HCT116 (cell line): Measurements from ENCODE around the gene TIMM29. TPM values are rescaled to one million over a fixed set of nuclear protein-coding genes. Genes with fewer than 3 reads are reported as not detected.

Experiments
- ATAC-seq: fragments of 200-7000 bp; cut with Tn5 transposase; 2 replicates; pipeline ENCODE4 v1.9.1; 2020; ENCODE audit warnings: mild to moderate bottlenecking, moderate library complexity
- BruUV-seq: library from RNA; stranded (reverse); fragments of 400-500 nt; replicated peaks from 2 replicates; lab custom pipeline; 2021; lab: Mats Ljungman, UMichigan
- CTCF ChIA-PET: fragments of 300-600 bp; sonication (Branson Sonifier 250); formaldehyde crosslinking; loops from one replicate; lab custom pipeline; 2021; ENCODE audit warnings: antibody characterized with exemption; lab: Charles Lee
- POLR2A ChIA-PET: fragments of 300-600, 350-600 bp; sonication (Branson Sonifier 250); formaldehyde crosslinking; loops from one replicate; lab custom pipeline; 2021; ENCODE audit warnings: antibody characterized with exemption; lab: Charles Lee
- RAD21 ChIA-PET, 2 experiments: fragments of 300-600 bp; sonication (Branson Sonifier 250); formaldehyde crosslinking; loops; one replicate each; lab custom pipeline; 2023; ENCODE audit warnings: low total read pairs in 2 of 2; ENCODE audit not compliant: uncharacterized antibody in 2 of 2, unreplicated experiment in 2 of 2, low non-redundant PET in 1 of 2; lab: Charles Lee
- DNase-seq: peaks from one replicate; pipeline ENCODE4 v3.0.0-alpha.2; 2010; ENCODE audit warnings: low read depth, low spot score
- H2AFZ ChIP-seq: fragments of 200-600 bp; shearing (Covaris generic), sonication (generic); 2 replicates; pipeline ENCODE4 v1.6.1; 2017; ENCODE audit warnings: low read depth, mixed run types, mixed read lengths, antibody characterized with exemption, low read length; ENCODE audit not compliant: poor library complexity, severe bottlenecking
- H3K27ac ChIP-seq: 2 replicates; pipeline ENCODE4 v1.5.1; 2012; ENCODE audit warnings: low read depth, low read length
- H3K27me3 ChIP-seq: fragments of 200-600 bp; sonication (generic); 2 replicates; pipeline ENCODE4 v1.6.1; 2016; ENCODE audit warnings: mixed run types, low read length, mixed read lengths; ENCODE audit not compliant: insufficient read depth
- H3K36me3 ChIP-seq, 2 experiments: fragments of 200-500 bp in 1 of 2; fragments of 200-600 bp in 1 of 2; sonication (Bioruptor generic) in 1 of 2; sonication (generic) in 1 of 2; 2 replicates each; pipeline versions ENCODE4 v1.5.1 to v1.6.1; 2014 to 2016; ENCODE audit warnings: low read length in 2 of 2, inconsistent platforms in 1 of 2, mixed read lengths in 1 of 2, mixed run types in 1 of 2; ENCODE audit not compliant: insufficient read depth in 2 of 2, control insufficient read depth in 1 of 2
- H3K4me1 ChIP-seq, 2 experiments: fragments of 200-600 bp in 1 of 2; sonication (generic) in 1 of 2; 2 replicates each; pipeline versions ENCODE4 v1.5.1 to v1.6.1; 2012 to 2017; ENCODE audit warnings: low read length in 2 of 2, inconsistent platforms in 1 of 2, mild to moderate bottlenecking in 1 of 2, mixed read lengths in 1 of 2, mixed run types in 1 of 2, moderate library complexity in 1 of 2; ENCODE audit not compliant: insufficient read depth in 2 of 2, control insufficient read depth in 1 of 2
- H3K4me2 ChIP-seq: fragments of 200-600 bp; sonication (generic); 2 replicates; pipeline ENCODE4 v1.6.1; 2017; ENCODE audit warnings: mixed run types, low read length, mixed read lengths
- H3K4me3 ChIP-seq, 2 experiments: fragments of 200-600 bp in 1 of 2; sonication (generic) in 1 of 2; replicated peaks in 1 of 2; 2 replicates each; pipeline ENCODE4 v1.5.1; 2011 to 2016; ENCODE audit warnings: low read length in 2 of 2, control low read depth in 1 of 2, low read depth in 1 of 2, mild to moderate bottlenecking in 1 of 2, mixed read lengths in 1 of 2, mixed run types in 1 of 2
- H3K79me2 ChIP-seq: fragments of 200-600 bp; sonication (generic); 2 replicates; pipeline ENCODE4 v1.6.1; 2017; ENCODE audit warnings: mild to moderate bottlenecking, mixed run types, low read length, moderate library complexity, mixed read lengths; ENCODE audit not compliant: insufficient read depth
- H3K9ac ChIP-seq: fragments of 200-600 bp; sonication (generic); 2 replicates; pipeline ENCODE4 v1.6.1; 2016; ENCODE audit warnings: low read length, mixed read lengths
- H3K9me2 ChIP-seq: fragments of 200-600 bp; sonication (generic), shearing (Covaris generic); 2 replicates; pipeline ENCODE4 v1.6.1; 2017; ENCODE audit warnings: mixed run types, mild to moderate bottlenecking, moderate library complexity; ENCODE audit not compliant: insufficient read depth
- H3K9me3 ChIP-seq, 2 experiments: fragments of 200-500 bp in 1 of 2; fragments of 200-600 bp in 1 of 2; sonication (Bioruptor generic) in 1 of 2; sonication (generic) in 1 of 2; 2 replicates each; pipeline ENCODE4 v1.6.1; 2014 to 2017; ENCODE audit warnings: low read length in 2 of 2, mixed read lengths in 2 of 2, inconsistent platforms in 1 of 2, low read depth in 1 of 2, mild to moderate bottlenecking in 1 of 2, mixed run types in 1 of 2, moderate library complexity in 1 of 2; ENCODE audit not compliant: control insufficient read depth in 1 of 2, insufficient read depth in 1 of 2
- H4K20me1 ChIP-seq: fragments of 200-600 bp; sonication (generic), shearing (Covaris generic); 2 replicates; pipeline ENCODE4 v1.6.1; 2017; ENCODE audit warnings: mixed run types, mild to moderate bottlenecking, moderate library complexity; ENCODE audit not compliant: insufficient read depth
- CBX3 ChIP-seq: IDR thresholded peaks from 2 replicates; pipeline ENCODE4 v1.6.1; 2012; ENCODE audit warnings: low read depth
- ELF1 ChIP-seq: IDR thresholded peaks from 2 replicates; pipeline ENCODE4 v1.6.1; 2012; ENCODE audit warnings: low read depth, borderline replicate concordance
- EZH2 ChIP-seq: fragments of 200-600 bp; sonication (generic); IDR thresholded peaks from 2 replicates; pipeline ENCODE4 v1.6.1; 2017; ENCODE audit warnings: antibody characterized with exemption, mixed run types
- EZH2phosphoT487 ChIP-seq: fragments of 200-600 bp; IDR thresholded peaks from 2 replicates; pipeline ENCODE4 v1.6.1; 2018; ENCODE audit warnings: antibody characterized with exemption, borderline replicate concordance
- POLR2AphosphoS5 ChIP-seq: IDR thresholded peaks from 2 replicates; pipeline ENCODE4 v1.6.1; 2011; ENCODE audit warnings: mild to moderate bottlenecking, low read depth, low read length, moderate library complexity
- RAD21 ChIP-seq: IDR thresholded peaks from 2 replicates; pipeline ENCODE4 v1.6.1; 2012; ENCODE audit warnings: low read depth, mild to moderate bottlenecking
- SIN3A ChIP-seq: IDR thresholded peaks from 2 replicates; pipeline ENCODE4 v1.6.1; 2012; ENCODE audit warnings: low read depth
- SP1 ChIP-seq: IDR thresholded peaks from 2 replicates; pipeline ENCODE4 v1.6.1; 2012; ENCODE audit warnings: low read depth
- TCF7L2 ChIP-seq: IDR thresholded peaks from 2 replicates; pipeline ENCODE4 v1.7.0; 2011; ENCODE audit warnings: borderline replicate concordance, inconsistent platforms; ENCODE audit not compliant: insufficient read depth, insufficient read length; ENCODE audit errors: extremely low read depth
- intact Hi-C: fragments of 100-400 bp; cut with micrococcal nuclease; formaldehyde crosslinking; loops from 2 replicates; pipeline ENCODE4 v1.10.0; 2022
- total RNA-seq: library from RNA; stranded (reverse); gene quantifications from one replicate; pipeline ENCODE4 v1.2.1, GENCODE V29; 2021; ENCODE audit not compliant: unreplicated experiment
- TF ChIP-seq, protein P1 (sequence below): IDR thresholded peaks from 2 replicates; pipeline ENCODE4 v1.6.1; 2012
- TF ChIP-seq, protein P2 (sequence below): IDR thresholded peaks from 2 replicates; pipeline ENCODE4 v1.6.1; 2012
- TF ChIP-seq, protein P3 (sequence below): IDR thresholded peaks from 2 replicates; pipeline ENCODE4 v1.6.1; 2011; ENCODE audit warnings: mild to moderate bottlenecking, low read length, moderate library complexity; ENCODE audit not compliant: insufficient replicate concordance; ENCODE audit errors: extremely low read depth
- TF ChIP-seq, protein P4 (sequence below): IDR thresholded peaks from 2 replicates; pipeline ENCODE4 v1.6.1; 2012; ENCODE audit warnings: low read depth

The TIMM29 gene
- total RNA-seq, 1 experiment from 2014 or later, result 20.3 TPM

DNA sequence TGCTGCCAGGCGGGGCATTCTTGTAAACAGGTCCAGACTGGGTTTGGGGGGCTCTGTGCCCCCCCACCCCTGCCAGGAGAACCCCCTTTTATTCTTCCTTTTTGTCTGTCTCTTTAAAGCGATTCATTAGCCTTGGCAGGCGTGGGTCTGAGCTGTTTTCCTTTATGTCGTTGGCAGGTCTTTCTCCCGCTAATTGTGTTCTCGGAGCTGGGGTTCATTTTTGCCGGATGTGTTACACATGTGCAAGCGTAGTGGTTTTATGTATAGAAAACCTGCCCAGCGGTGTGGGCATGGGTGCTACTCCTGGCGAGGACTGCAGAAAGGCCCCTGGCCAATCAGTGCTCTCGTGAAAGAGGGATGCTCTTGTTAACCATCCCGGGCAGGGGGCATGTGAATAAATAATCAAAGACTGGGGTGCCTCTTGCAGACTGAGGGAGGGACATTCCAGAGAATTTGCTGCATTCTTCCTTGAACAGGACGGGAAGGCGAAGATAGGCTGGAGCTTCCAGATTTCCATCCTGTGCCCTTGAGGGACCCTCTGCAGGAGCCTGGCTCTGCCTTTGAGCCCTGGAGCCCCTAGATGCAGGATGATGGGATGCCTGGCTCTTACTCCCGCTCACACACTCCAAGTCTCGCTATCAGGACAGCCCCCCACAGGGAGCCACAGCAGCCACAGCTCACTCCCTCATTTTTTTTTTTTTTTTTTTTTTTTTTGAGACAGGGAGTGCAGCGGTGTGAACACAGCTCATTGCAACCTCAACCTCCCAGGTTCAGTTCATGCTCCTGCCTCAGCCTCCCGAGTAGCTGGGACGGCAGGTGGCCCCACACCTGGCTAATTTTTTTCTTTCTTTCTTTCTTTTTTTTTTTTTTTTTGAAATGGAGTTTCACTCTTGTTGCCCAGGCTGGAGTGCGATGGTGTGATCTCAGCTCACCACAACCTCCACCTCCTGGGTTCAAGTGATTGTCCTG lies 43.1 kb upstream of the TIMM29 start:
- CTCF ChIA-PET, result interaction anchor here (1.6 kb wide), 1 partner anchor 14 kb away, joined by 7 read pairs; no protein-coding TSS in a partner anchor
- no peaks in the 10 kb centered on the region for H3K9me2 ChIP-seq
- intact Hi-C loops, result no loop called here
- no peaks in the 10 kb centered on the region for H3K27me3 ChIP-seq
- no peak overlapping the region for H3K27ac ChIP-seq
- POLR2A ChIA-PET, result interaction anchor here (0.7 kb wide), 2 partner anchors 21 to 551 kb away, joined by 3 read pairs; no protein-coding TSS in a partner anchor
- no peak for ATAC-seq
- peaks cover 5% of the 10 kb centered on the region; the same call in 1 of the 2 replicates for H4K20me1 ChIP-seq
- DNase-seq, result no peak
- no peak for TF ChIP-seq TCF7L2
- TF ChIP-seq, protein P1, sequence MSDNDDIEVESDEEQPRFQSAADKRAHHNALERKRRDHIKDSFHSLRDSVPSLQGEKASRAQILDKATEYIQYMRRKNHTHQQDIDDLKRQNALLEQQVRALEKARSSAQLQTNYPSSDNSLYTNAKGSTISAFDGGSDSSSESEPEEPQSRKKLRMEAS, result no peak
- TF ChIP-seq POLR2AphosphoS5, result no peak
- no peak for TF ChIP-seq EZH2
- TF ChIP-seq EZH2phosphoT487, result no peak
- TF ChIP-seq, protein P2, sequence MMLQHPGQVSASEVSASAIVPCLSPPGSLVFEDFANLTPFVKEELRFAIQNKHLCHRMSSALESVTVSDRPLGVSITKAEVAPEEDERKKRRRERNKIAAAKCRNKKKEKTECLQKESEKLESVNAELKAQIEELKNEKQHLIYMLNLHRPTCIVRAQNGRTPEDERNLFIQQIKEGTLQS, result no peak
- TF ChIP-seq CBX3, result no peak
- no peak for TF ChIP-seq RAD21
- TF ChIP-seq, protein P3, sequence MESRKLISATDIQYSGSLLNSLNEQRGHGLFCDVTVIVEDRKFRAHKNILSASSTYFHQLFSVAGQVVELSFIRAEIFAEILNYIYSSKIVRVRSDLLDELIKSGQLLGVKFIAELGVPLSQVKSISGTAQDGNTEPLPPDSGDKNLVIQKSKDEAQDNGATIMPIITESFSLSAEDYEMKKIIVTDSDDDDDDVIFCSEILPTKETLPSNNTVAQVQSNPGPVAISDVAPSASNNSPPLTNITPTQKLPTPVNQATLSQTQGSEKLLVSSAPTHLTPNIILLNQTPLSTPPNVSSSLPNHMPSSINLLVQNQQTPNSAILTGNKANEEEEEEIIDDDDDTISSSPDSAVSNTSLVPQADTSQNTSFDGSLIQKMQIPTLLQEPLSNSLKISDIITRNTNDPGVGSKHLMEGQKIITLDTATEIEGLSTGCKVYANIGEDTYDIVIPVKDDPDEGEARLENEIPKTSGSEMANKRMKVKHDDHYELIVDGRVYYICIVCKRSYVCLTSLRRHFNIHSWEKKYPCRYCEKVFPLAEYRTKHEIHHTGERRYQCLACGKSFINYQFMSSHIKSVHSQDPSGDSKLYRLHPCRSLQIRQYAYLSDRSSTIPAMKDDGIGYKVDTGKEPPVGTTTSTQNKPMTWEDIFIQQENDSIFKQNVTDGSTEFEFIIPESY, result no peak
- TF ChIP-seq ELF1, result no peak
- TF ChIP-seq SIN3A, result no peak
- TF ChIP-seq, protein P4, sequence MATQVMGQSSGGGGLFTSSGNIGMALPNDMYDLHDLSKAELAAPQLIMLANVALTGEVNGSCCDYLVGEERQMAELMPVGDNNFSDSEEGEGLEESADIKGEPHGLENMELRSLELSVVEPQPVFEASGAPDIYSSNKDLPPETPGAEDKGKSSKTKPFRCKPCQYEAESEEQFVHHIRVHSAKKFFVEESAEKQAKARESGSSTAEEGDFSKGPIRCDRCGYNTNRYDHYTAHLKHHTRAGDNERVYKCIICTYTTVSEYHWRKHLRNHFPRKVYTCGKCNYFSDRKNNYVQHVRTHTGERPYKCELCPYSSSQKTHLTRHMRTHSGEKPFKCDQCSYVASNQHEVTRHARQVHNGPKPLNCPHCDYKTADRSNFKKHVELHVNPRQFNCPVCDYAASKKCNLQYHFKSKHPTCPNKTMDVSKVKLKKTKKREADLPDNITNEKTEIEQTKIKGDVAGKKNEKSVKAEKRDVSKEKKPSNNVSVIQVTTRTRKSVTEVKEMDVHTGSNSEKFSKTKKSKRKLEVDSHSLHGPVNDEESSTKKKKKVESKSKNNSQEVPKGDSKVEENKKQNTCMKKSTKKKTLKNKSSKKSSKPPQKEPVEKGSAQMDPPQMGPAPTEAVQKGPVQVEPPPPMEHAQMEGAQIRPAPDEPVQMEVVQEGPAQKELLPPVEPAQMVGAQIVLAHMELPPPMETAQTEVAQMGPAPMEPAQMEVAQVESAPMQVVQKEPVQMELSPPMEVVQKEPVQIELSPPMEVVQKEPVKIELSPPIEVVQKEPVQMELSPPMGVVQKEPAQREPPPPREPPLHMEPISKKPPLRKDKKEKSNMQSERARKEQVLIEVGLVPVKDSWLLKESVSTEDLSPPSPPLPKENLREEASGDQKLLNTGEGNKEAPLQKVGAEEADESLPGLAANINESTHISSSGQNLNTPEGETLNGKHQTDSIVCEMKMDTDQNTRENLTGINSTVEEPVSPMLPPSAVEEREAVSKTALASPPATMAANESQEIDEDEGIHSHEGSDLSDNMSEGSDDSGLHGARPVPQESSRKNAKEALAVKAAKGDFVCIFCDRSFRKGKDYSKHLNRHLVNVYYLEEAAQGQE, result no peak
- TF ChIP-seq SP1, result no peak
- BruUV-seq, result no TSS peak
- H3K79me2 ChIP-seq, result peaks cover 92% of the 10 kb centered on the region
- peaks cover 22 to 79% of the 10 kb centered on the region in 2 experiments for H3K4me1 ChIP-seq
- no peak overlapping the region for H3K4me2 ChIP-seq
- H2AFZ ChIP-seq, result no peak overlapping the region
- RAD21 ChIA-PET, result no interaction called here
- H3K9me3 ChIP-seq, result no peaks in the 10 kb centered on the region
- no peaks in the 10 kb centered on the region for H3K36me3 ChIP-seq
- no peak overlapping the region for H3K9ac ChIP-seq
- no peak overlapping the region for H3K4me3 ChIP-seq
